ENCODE data around the gene OPA1.

DNA sequence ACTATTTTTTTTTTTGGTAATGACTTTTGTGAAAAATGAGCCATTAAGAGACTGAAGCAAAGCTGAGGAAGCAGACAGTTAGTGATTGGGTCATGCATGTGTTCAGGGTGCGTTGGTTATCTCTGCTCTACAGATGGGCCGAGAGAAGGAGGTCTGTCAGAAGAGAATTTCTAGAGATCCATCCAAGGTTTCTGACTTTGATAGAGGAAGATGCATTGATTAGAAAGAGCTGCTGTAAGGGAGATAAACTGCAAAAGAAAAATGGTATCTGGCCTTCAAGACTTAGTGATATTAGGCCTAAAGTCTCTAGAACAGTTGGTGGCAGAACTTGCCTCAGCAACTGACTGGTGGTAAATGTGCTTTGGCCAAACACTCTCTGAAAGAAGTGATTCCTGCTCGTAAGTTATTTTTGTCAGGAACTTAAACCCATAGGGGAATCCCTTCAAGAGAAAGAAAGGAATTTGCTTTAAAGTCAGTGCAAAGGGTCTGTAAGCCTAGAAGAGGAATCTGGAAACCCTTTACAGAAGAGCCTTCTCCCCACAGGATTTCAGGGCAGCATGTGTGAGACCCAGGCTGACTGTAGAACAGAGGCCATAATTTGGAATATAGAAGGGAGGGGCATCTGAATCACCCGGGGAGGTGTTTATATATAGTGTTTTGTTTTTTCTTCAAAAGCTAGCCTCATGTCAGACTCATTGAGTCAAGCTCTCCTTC is 67.8 kb downstream of the OPA1 start:
- TF ChIP-seq CTCF (IDR thresholded peaks at IDR 0.05), result no peak
- no peak for TF ChIP-seq POLR2AphosphoS5 (IDR thresholded peaks at IDR 0.05)
